AG08395 (cell line): ENCODE measurements around the gene GPR25.

ENCODE experiments used
- DNase-seq: peaks from one replicate; pipeline ENCODE4 v3.0.0; 2012; ENCODE audit warnings: mixed read lengths, low spot score

GPR25 gene

GRCh38 chr1:200916152-200916551, 43.4 kb downstream of the GPR25 start:
- DNase-seq, result no peak

GRCh38 chr1:200916681-200917080, 43.9 kb downstream of the GPR25 start:
- no peak for DNase-seq

GRCh38 chr1:200917291-200917817, 44.6 kb downstream of the GPR25 start:
- DNase-seq, result no peak

GRCh38 chr1:200918006-200918405, 45.2 kb downstream of the GPR25 start:
- DNase-seq, result no peak

- no peak for DNase-seq
These were observed 46.6 kb downstream of the GPR25 start for GRCh38 chr1:200919386-200919785.

GRCh38 chr1:200921571-200922110, 48.9 kb downstream of the GPR25 start:
- no peak for DNase-seq

- no peak for DNase-seq
These were observed 49.6 kb downstream of the GPR25 start for GRCh38 chr1:200922406-200922805.

- DNase-seq, result no peak
These were observed 50.8 kb downstream of the GPR25 start for GRCh38 chr1:200923601-200924000.
